ENCODE results near the gene ACP6.

DNA sequence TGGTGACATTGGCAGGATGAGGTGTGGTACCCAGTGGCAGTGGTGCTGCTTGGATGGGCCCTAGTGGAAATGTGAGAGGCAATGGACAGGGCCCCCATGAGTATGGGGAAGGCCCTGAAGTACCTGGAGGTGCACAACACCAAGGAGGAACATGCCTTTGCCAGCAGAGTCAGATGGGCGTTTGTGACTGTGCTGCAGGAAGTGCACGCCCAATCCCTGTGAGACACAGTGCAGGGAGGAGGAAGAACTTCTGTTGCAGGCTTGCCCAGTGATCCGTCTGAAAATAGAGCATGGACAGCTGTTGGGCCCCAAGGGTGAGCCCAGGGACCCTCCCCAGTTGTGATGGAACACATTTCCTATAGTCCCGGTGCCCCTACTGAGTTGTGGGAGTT lies 47.4 kb upstream of the ACP6 start:
- no peak for TF ChIP-seq ZFP3 (CRISPR knock-in tag; IDR thresholded peaks at IDR 0.05)
- no peak for TF ChIP-seq ZFP30 (CRISPR knock-in tag; IDR thresholded peaks at IDR 0.05)
- no peak for TF ChIP-seq ARNTL (CRISPR knock-in tag; IDR thresholded peaks at IDR 0.05; ENCODE audit: borderline replicate concordance, low read depth)
- TF ChIP-seq, protein P1, sequence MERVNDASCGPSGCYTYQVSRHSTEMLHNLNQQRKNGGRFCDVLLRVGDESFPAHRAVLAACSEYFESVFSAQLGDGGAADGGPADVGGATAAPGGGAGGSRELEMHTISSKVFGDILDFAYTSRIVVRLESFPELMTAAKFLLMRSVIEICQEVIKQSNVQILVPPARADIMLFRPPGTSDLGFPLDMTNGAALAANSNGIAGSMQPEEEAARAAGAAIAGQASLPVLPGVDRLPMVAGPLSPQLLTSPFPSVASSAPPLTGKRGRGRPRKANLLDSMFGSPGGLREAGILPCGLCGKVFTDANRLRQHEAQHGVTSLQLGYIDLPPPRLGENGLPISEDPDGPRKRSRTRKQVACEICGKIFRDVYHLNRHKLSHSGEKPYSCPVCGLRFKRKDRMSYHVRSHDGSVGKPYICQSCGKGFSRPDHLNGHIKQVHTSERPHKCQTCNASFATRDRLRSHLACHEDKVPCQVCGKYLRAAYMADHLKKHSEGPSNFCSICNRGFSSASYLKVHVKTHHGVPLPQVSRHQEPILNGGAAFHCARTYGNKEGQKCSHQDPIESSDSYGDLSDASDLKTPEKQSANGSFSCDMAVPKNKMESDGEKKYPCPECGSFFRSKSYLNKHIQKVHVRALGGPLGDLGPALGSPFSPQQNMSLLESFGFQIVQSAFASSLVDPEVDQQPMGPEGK (CRISPR knock-in tag; IDR thresholded peaks at IDR 0.05; ENCODE audit: borderline replicate concordance), result no peak
- TF ChIP-seq, protein P2, sequence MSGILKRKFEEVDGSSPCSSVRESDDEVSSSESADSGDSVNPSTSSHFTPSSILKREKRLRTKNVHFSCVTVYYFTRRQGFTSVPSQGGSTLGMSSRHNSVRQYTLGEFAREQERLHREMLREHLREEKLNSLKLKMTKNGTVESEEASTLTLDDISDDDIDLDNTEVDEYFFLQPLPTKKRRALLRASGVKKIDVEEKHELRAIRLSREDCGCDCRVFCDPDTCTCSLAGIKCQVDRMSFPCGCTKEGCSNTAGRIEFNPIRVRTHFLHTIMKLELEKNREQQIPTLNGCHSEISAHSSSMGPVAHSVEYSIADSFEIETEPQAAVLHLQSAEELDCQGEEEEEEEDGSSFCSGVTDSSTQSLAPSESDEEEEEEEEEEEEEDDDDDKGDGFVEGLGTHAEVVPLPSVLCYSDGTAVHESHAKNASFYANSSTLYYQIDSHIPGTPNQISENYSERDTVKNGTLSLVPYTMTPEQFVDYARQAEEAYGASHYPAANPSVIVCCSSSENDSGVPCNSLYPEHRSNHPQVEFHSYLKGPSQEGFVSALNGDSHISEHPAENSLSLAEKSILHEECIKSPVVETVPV (CRISPR knock-in tag; IDR thresholded peaks at IDR 0.05), result no peak
- TF ChIP-seq ESRRG (CRISPR knock-in tag; IDR thresholded peaks at IDR 0.05), result no peak
- TF ChIP-seq ZC3H10 (CRISPR knock-in tag; IDR thresholded peaks at IDR 0.05), result no peak
- TF ChIP-seq ISL1 (CRISPR knock-in tag; IDR thresholded peaks at IDR 0.05), result no peak
- TF ChIP-seq TCF4 (CRISPR knock-in tag; IDR thresholded peaks at IDR 0.05; ENCODE audit: borderline replicate concordance), result no peak
- TF ChIP-seq, protein P3, sequence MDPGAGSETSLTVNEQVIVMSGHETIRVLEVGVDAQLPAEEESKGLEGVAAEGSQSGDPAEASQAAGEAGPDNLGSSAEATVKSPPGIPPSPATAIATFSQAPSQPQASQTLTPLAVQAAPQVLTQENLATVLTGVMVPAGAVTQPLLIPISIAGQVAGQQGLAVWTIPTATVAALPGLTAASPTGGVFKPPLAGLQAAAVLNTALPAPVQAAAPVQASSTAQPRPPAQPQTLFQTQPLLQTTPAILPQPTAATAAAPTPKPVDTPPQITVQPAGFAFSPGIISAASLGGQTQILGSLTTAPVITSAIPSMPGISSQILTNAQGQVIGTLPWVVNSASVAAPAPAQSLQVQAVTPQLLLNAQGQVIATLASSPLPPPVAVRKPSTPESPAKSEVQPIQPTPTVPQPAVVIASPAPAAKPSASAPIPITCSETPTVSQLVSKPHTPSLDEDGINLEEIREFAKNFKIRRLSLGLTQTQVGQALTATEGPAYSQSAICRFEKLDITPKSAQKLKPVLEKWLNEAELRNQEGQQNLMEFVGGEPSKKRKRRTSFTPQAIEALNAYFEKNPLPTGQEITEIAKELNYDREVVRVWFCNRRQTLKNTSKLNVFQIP (CRISPR knock-in tag; IDR thresholded peaks at IDR 0.05; ENCODE audit: borderline replicate concordance, low read depth), result no peak
- TF ChIP-seq RARB (CRISPR knock-in tag; IDR thresholded peaks at IDR 0.05), result no peak
- TF ChIP-seq ZNF70 (CRISPR knock-in tag; IDR thresholded peaks at IDR 0.05), result no peak
- TF ChIP-seq ZNF565 (CRISPR knock-in tag; conservative IDR thresholded peaks at IDR 0.05; ENCODE audit: low read depth), result no peak

Measured in SK-N-SH treated with all-trans-retinoic acid at 6 μM for 48 hours (cell line).